ENCODE results near the gene L1TD1. TPM values are rescaled to one million over a fixed set of nuclear protein-coding genes. Genes with fewer than 3 reads are reported as not detected.

L1TD1 gene
- total and polyA plus RNA-seq, 2 donors (not counting 3 experiments of a cell fraction or from before 2014, with no cell fraction given), result 0.01 TPM; not detected in 1

DNA sequence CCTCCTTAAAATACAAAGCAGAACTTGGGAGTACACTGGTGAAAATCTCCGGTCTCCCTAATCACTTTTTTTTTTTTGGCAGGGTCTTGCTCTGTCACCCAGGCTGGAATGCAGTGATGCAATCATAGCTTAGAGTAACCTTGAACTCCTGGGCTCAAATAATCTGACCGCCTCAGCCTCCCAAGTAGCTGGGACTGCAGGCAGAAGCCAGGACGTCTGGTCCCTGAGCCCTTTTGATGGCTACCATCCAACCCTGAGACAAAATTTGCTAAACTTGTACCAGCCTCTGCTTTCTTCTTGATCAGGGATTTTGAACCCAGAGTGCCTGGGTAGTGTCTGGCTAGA is 4.1 kb downstream of the L1TD1 start:
- no peaks in the 10 kb centered on the region for H3K9me3 ChIP-seq (replicated peaks; ENCODE audit: control insufficient read depth, insufficient read depth, low read length)
- H3K4me2 ChIP-seq (ENCODE audit: insufficient read depth, low read length), result no peak overlapping the region
- H3K79me2 ChIP-seq (ENCODE audit: control insufficient read depth, insufficient read depth, low read length), result no peaks in the 10 kb centered on the region
- no peaks in the 10 kb centered on the region for H3K4me1 ChIP-seq (ENCODE audit: control insufficient read depth, extremely low read depth, insufficient read depth, low read length)
- FAIRE-seq (no peak), DNase-seq (ENCODE audit: low read depth, low spot score) (no peak)
- peaks cover 2 to 9% of the 10 kb centered on the region in 2 experiments for H3K27me3 ChIP-seq (ENCODE audit: control insufficient read depth in 2 of 2, insufficient read depth in 2 of 2, low read length in 2 of 2)
- TF ChIP-seq POLR2AphosphoS5 (IDR thresholded peaks at IDR 0.05; ENCODE audit: insufficient read depth, low read depth, low read length) (no peak), MYC (IDR thresholded peaks at IDR 0.05; ENCODE audit: low read depth, low read length) (no peak), EZH2 (IDR thresholded peaks at IDR 0.05; ENCODE audit: borderline replicate concordance, low read depth, low read length, severe bottlenecking) (no peak), POLR2A (IDR thresholded peaks at IDR 0.05; ENCODE audit: low read depth, low read length) (no peak), FOS (IDR thresholded peaks at IDR 0.05; ENCODE audit: borderline replicate concordance, insufficient read depth, low read length) (no peak), CTCF (IDR thresholded peaks at IDR 0.05; ENCODE audit: extremely low read depth in 1 of 2, insufficient read depth in 1 of 2, low read depth in 1 of 2, low read length in 2 of 2) (no peak), MAX (IDR thresholded peaks at IDR 0.05; ENCODE audit: insufficient read depth, insufficient read length) (no peak), GATA2 (IDR thresholded peaks at IDR 0.05; ENCODE audit: insufficient read depth, insufficient read length, low read depth, low read length) (no peak), JUN (IDR thresholded peaks at IDR 0.05; ENCODE audit: borderline replicate concordance, insufficient read depth, insufficient read length, low read depth) (no peak)
- ChIA-PET CTCF (no interaction called here), POLR2A (no interaction called here)
- no peaks in the 10 kb centered on the region for H4K20me1 ChIP-seq (replicated peaks; ENCODE audit: control insufficient read depth, extremely low read depth, insufficient read depth, low read length)
- no peak overlapping the region for H3K9ac ChIP-seq (replicated peaks; ENCODE audit: extremely low read depth, insufficient read depth, low read length)
- H3K27ac ChIP-seq (ENCODE audit: insufficient read depth, low read depth, low read length), result no peak overlapping the region
- H2AFZ ChIP-seq (ENCODE audit: low read depth, low read length), result no peak overlapping the region
- BruUV-seq (replicated peaks), result no TSS peak
- dilution Hi-C loops (cut with MboI; ENCODE audit: extremely low pct_ligation_motif_present, low sequenced_read_pairs), result no loop called here
- no peaks in the 10 kb centered on the region for H3K36me3 ChIP-seq (ENCODE audit: control insufficient read depth in 2 of 2, extremely low read depth in 1 of 2, insufficient read depth in 2 of 2, low read length in 2 of 2)
- no peaks in the 10 kb centered on the region for H3K9me1 ChIP-seq (replicated peaks; ENCODE audit: control insufficient read depth, extremely low read depth, insufficient read depth, low read length)
- intact Hi-C loops (cut with micrococcal nuclease), result no loop called here
- no peak overlapping the region for H3K4me3 ChIP-seq (replicated peaks in 1 of 3; ENCODE audit: insufficient read depth in 1 of 3, low read depth in 1 of 3, low read length in 3 of 3)
